HEK293 (cell line): ENCODE data around the gene THAP2.

ENCODE experiments used
- CTCF ChIA-PET: fragments of 350-600 bp; formaldehyde crosslinking; extraction: SDS; loops from one replicate; lab custom pipeline; 2021; ENCODE audit warnings: antibody characterized with exemption; lab: Yijun Ruan, JAX
- POLR2A ChIA-PET: fragments of 300-600 bp; formaldehyde crosslinking; extraction: SDS; loops from one replicate; lab custom pipeline; 2020; ENCODE audit warnings: antibody characterized with exemption, inconsistent platforms; lab: Yijun Ruan, JAX
- H3K27ac ChIP-seq: fragments of 200-500 bp; sonication (Bioruptor generic); 2 replicates; pipeline ENCODE4 v1.5.1; 2014; ENCODE audit warnings: low read depth, low read length, control low read depth, inconsistent platforms; ENCODE audit errors: extremely low read depth
- H3K36me3 ChIP-seq, 2 experiments: fragments of 200-500 bp in 1 of 2; sonication (Bioruptor generic) in 1 of 2; 1 replicate in 1 of 2; 2 replicates in 1 of 2; pipeline ENCODE4 v1.5.1; 2014 to 2017; ENCODE audit warnings: inconsistent platforms in 2 of 2, low read length in 2 of 2; ENCODE audit not compliant: control insufficient read depth in 2 of 2, insufficient read depth in 1 of 2
- H3K4me1 ChIP-seq: fragments of 200-500 bp; sonication (Bioruptor generic); 2 replicates; pipeline ENCODE4 v1.5.1; 2014; ENCODE audit warnings: mild to moderate bottlenecking, low read length, inconsistent platforms; ENCODE audit not compliant: control insufficient read depth, insufficient read depth
- H3K4me3 ChIP-seq: 2 replicates; pipeline ENCODE4 v1.5.1; 2011; ENCODE audit warnings: low read depth, mild to moderate bottlenecking, control low read depth, low read length, moderate library complexity
- H3K9me3 ChIP-seq: fragments of 200-500 bp; sonication (Bioruptor generic); 2 replicates; pipeline ENCODE4 v1.5.1; 2014; ENCODE audit warnings: low read depth, low read length, inconsistent platforms; ENCODE audit not compliant: control insufficient read depth, insufficient read depth
- HOXA7 ChIP-seq: sonication (generic); formaldehyde crosslinking; IDR thresholded peaks from 2 replicates; pipeline ENCODE4 v1.8.1; 2022; ENCODE audit warnings: missing genetic modification reagents, borderline replicate concordance
- ZFHX2 ChIP-seq: fragments of 450-650 bp; formaldehyde crosslinking; conservative IDR thresholded peaks from 2 replicates; pipeline ENCODE4 v1.5.1; 2016; ENCODE audit warnings: missing biosample characterization, missing genetic modification characterization
- ZNF121 ChIP-seq: fragments of 450-650 bp; formaldehyde crosslinking; IDR thresholded peaks from 2 replicates; pipeline ENCODE4 v1.5.1; 2016; ENCODE audit warnings: missing biosample characterization, missing genetic modification characterization
- ZNF19 ChIP-seq: fragments of 450-650 bp; formaldehyde crosslinking; IDR thresholded peaks from 2 replicates; pipeline ENCODE4; 2016; ENCODE audit warnings: missing biosample characterization, missing genetic modification characterization, low read depth
- ZNF24 ChIP-seq: fragments of 450-650 bp; formaldehyde crosslinking; IDR thresholded peaks from 2 replicates; pipeline ENCODE4 v1.5.1; 2016; ENCODE audit warnings: missing biosample characterization, missing genetic modification characterization
- ZNF350 ChIP-seq: fragments of 450-650 bp; formaldehyde crosslinking; IDR thresholded peaks from 2 replicates; pipeline ENCODE4 v1.5.0; 2017; ENCODE audit warnings: missing biosample characterization, mild to moderate bottlenecking, missing genetic modification characterization
- ZNF391 ChIP-seq: fragments of 450-650 bp; formaldehyde crosslinking; IDR thresholded peaks from 2 replicates; pipeline ENCODE4 v1.5.1; 2016; ENCODE audit warnings: low read depth, missing biosample characterization, missing genetic modification characterization, borderline replicate concordance
- ZNF571 ChIP-seq: fragments of 450-650 bp; formaldehyde crosslinking; IDR thresholded peaks from 2 replicates; pipeline ENCODE4 v1.5.0; 2017; ENCODE audit warnings: missing biosample characterization, missing genetic modification characterization
- ZSCAN30 ChIP-seq: fragments of 450-650 bp; IDR thresholded peaks from 2 replicates; pipeline ENCODE4 v1.5.1; 2018; ENCODE audit warnings: missing biosample characterization, mild to moderate bottlenecking, missing genetic modification characterization, moderate library complexity
- TF ChIP-seq, protein P1 (sequence below): fragments of 450-650 bp; formaldehyde crosslinking; IDR thresholded peaks from 2 replicates; pipeline ENCODE4 v1.5.1; 2016; ENCODE audit warnings: missing biosample characterization, missing genetic modification characterization
- TF ChIP-seq, protein P2 (sequence below): fragments of 450-650 bp; formaldehyde crosslinking; IDR thresholded peaks from 2 replicates; pipeline ENCODE4 v1.5.1; 2016; ENCODE audit warnings: missing biosample characterization, missing genetic modification characterization

Gene THAP2

DNA sequence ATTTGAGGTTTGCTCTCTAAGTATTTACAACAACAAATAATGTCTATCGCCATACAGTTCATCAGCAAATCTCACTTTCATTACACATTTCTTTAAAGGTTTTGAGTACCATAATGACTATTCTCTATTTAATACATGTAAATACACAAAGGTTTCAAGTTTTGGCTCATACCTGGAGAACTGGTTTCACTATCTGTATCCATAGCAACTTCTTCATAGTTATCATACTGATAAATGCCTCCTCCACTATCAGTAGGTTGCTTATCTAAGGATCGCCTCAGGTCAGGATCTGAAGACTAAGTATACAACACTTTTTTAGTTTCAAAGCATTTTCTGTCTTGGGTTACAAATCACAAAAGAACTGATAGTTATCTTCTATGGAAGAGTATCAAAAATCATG, 21.8 kb upstream of the THAP2 start (continued):
- no peak for TF ChIP-seq ZNF19 (tag by site-specific recombination)

DNA sequence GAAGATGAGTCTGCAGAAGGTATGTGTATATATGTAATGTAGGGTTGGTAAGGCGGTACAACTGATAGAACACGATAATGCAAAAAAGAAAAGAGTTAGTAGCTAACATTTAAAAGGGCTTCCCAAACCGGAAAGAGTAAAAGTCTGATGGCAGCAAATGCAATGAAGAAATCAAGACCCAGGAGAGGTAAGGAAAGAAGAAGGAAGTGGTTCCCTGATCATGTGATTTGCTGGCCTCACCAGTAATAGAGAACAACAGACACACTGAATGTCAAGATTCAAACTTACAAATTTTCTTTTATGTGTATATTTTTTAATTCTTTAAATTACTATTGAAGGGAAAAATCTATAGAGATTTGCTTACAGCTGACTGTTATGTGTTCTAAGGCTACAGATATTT, 18.8 kb upstream of the THAP2 start:
- Histone ChIP-seq H3K9me3 (no peaks in the 10 kb centered on the region), H3K36me3 (peaks cover 57 to 78% of the 10 kb centered on the region in 2 experiments), H3K4me3 (no peak overlapping the region), H3K27ac (no peak overlapping the region), H3K4me1 (no peaks in the 10 kb centered on the region)
- TF ChIP-seq, protein P1, sequence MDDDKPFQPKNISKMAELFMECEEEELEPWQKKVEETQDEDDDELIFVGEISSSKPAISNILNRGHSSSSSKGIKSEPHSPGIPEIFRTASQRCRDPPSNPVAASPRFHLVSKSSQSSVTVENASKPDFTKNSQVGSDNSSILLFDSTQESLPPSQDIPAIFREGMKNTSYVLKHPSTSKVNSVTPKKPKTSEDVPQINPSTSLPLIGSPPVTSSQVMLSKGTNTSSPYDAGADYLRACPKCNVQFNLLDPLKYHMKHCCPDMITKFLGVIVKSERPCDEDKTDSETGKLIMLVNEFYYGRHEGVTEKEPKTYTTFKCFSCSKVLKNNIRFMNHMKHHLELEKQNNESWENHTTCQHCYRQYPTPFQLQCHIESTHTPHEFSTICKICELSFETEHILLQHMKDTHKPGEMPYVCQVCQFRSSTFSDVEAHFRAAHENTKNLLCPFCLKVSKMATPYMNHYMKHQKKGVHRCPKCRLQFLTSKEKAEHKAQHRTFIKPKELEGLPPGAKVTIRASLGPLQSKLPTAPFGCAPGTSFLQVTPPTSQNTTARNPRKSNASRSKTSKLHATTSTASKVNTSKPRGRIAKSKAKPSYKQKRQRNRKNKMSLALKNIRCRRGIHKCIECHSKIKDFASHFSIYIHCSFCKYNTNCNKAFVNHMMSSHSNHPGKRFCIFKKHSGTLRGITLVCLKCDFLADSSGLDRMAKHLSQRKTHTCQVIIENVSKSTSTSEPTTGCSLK (tag by site-specific recombination) = no peak
- no peak for TF ChIP-seq ZFHX2 (tag by site-specific recombination)
- ChIA-PET CTCF (interaction anchor here (0.7 to 2.7 kb wide), 3 partner anchors 9 to 202 kb away, joined by 3 to 21 read pairs (median 3); no protein-coding TSS in a partner anchor), POLR2A (no interaction called here)

DNA sequence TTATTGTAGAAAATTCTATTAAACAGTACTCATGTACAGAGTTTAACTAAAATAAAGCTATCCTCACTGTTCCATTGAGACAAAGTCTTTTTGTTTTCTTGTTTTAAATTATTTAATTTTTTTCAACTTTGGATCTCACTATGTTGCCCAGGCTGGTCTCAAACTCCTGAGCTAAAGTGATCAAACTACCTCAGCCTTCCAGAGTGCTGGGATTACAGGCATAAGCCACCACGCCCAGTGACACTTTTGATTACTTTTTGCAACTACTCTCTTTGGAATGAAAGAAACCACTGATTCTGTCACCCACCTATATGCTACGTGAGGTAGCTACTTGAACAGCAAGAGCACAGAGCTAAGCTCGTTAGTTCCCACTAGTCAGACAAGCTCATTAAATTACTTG, 17.6 kb upstream of the THAP2 start:
- POLR2A ChIA-PET = interaction anchor here (0.8 to 0.9 kb wide), 2 partner anchors 16 to 108 kb away, joined by 3 read pairs; partner anchors contain the start of gene RAB21
- no peak overlapping the region for H3K27ac ChIP-seq
- H3K9me3 ChIP-seq = no peaks in the 10 kb centered on the region
- TF ChIP-seq ZNF121 (tag by site-specific recombination) (peak; percentile 78), ZSCAN30 (tag by site-specific recombination) (no peak)
- CTCF ChIA-PET = interaction anchor here (0.6 to 2.7 kb wide), 6 partner anchors 10 to 1299 kb away, joined by 3 to 21 read pairs (median 4); no protein-coding TSS in a partner anchor
- H3K4me1 ChIP-seq = no peaks in the 10 kb centered on the region
- peaks cover 52 to 76% of the 10 kb centered on the region in 2 experiments for H3K36me3 ChIP-seq
- H3K4me3 ChIP-seq = no peak overlapping the region

DNA sequence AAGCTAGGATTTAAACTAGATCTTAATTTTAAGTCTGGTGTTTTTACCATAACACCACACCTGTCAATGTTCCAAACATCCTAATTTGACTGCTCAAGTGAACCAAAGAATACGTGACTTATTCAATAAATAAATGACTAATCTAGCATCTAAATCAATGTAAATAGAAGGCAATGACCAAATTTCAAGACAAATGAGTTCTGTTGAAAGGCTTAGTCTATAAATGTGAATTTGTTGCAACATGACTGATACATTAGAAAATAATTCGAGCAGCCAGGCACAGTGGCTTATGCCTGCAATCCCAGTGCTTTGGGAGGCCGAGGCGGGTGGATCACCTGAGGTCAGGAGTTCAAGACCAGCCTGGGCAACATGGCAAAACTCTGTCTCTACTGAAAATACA, 15.6 kb upstream of the THAP2 start:
- CTCF ChIA-PET = interaction anchor here (1.3 kb wide), 1 partner anchor 12 kb away, joined by 5 read pairs; no protein-coding TSS in a partner anchor
- Histone ChIP-seq H3K4me3 (no peak overlapping the region), H3K27ac (no peak overlapping the region), H3K9me3 (no peaks in the 10 kb centered on the region), H3K36me3 (peaks cover 40 to 77% of the 10 kb centered on the region in 2 experiments), H3K4me1 (no peaks in the 10 kb centered on the region)
- TF ChIP-seq ZNF391 (tag by site-specific recombination) (no peak), ZNF24 (no peak), ZNF571 (tag by site-specific recombination) (no peak), HOXA7 (no peak), ZNF350 (tag by site-specific recombination) (no peak)
- TF ChIP-seq, protein P2, sequence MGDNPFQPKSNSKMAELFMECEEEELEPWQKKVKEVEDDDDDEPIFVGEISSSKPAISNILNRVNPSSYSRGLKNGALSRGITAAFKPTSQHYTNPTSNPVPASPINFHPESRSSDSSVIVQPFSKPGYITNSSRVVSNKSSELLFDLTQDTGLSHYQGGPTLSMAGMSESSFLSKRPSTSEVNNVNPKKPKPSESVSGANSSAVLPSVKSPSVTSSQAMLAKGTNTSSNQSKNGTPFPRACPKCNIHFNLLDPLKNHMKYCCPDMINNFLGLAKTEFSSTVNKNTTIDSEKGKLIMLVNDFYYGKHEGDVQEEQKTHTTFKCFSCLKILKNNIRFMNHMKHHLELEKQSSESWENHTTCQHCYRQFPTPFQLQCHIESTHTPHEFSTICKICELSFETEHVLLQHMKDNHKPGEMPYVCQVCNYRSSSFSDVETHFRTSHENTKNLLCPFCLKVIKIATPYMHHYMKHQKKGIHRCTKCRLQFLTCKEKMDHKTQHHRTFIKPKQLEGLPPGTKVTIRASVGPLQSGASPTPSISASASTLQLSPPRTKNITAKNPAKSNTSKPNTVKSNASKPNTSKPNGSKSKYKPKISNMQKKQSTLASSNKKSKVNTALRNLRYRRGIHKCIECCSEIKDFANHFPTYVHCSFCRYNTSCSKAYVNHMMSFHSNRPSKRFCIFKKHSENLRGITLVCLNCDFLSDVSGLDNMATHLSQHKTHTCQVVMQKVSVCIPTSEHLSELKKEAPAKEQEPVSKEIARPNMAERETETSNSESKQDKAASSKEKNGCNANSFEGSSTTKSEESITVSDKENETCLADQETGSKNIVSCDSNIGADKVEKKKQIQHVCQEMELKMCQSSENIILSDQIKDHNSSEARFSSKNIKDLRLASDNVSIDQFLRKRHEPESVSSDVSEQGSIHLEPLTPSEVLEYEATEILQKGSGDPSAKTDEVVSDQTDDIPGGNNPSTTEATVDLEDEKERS (tag by site-specific recombination) = no peak
- POLR2A ChIA-PET = interaction anchor here (0.6 to 2.0 kb wide), 2 partner anchors 15 to 28 kb away, joined by 3 to 6 read pairs; partner anchors contain the start of genes THAP2 and ZFC3H1
